Hematopoietic multipotent progenitor cell treated with erythropoietin and hydrocortisone succinate and interleukin-3 and kit ligand, for 4 days (in vitro differentiated cells): ENCODE results near the gene PPCDC.
"Not testable (repeated sequence)": the region's sequence is repeated elsewhere in the genome, so short reads cannot be mapped to it uniquely, and the experiment has no call there.

Experiments used
- DNase-seq: peaks from one replicate; pipeline ENCODE4 v3.0.0-alpha.2; 2015

Gene PPCDC

GRCh38 chr15:75070674-75071073 is 47.3 kb downstream of the PPCDC start:
- no peak for DNase-seq

GRCh38 chr15:75073197-75073596 is 49.8 kb downstream of the PPCDC start:
- DNase-seq = peak; percentile 74

GRCh38 chr15:75076277-75076676 is 52.9 kb downstream of the PPCDC start:
- DNase-seq = no peak

- DNase-seq = not testable (repeated sequence)
These were observed 54.2 kb downstream of the PPCDC start for GRCh38 chr15:75077551-75077961.

GRCh38 chr15:75081150-75081549 is 57.8 kb downstream of the PPCDC start:
- DNase-seq = no peak

GRCh38 chr15:75082689-75083088 is 59.3 kb downstream of the PPCDC start:
- DNase-seq = no peak

GRCh38 chr15:75085708-75086107 is 62.3 kb downstream of the PPCDC start:
- DNase-seq = not testable (repeated sequence)

- DNase-seq = no peak
These were observed 66.3 kb downstream of the PPCDC start for GRCh38 chr15:75089456-75090387.

- DNase-seq = peak; percentile 61
These were observed 67.0 kb downstream of the PPCDC start for GRCh38 chr15:75090388-75090734.

GRCh38 chr15:75091814-75092213 is 68.4 kb downstream of the PPCDC start:
- DNase-seq = no peak

- DNase-seq = not testable (repeated sequence)
These were observed 71.6 kb downstream of the PPCDC start for GRCh38 chr15:75094961-75095478.

GRCh38 chr15:75095594-75095993 is 72.2 kb downstream of the PPCDC start:
- no peak for DNase-seq

- no peak for DNase-seq
These were observed 74.5 kb downstream of the PPCDC start for GRCh38 chr15:75097939-75098338.

- DNase-seq = no peak
These were observed 75.0 kb downstream of the PPCDC start for GRCh38 chr15:75098404-75098803.
